Thyroid gland (tissue), 4 donors: ENCODE results near the gene MAP1LC3B. TPM values are rescaled to one million over a fixed set of nuclear protein-coding genes. Genes with fewer than 3 reads are reported as not detected.

Experiments
- DNase-seq, 2 donors: peaks; one replicate each; pipeline ENCODE4 v3.0.0-alpha.2; 2019
- H3K27ac ChIP-seq, 3 donors: fragments of 200-600 bp; sonication (generic); 1 replicate in 2 of 3; 2 replicates in 1 of 3; pipeline ENCODE4 v1.5.1; 2016 to 2019; ENCODE audit warnings: mild to moderate bottlenecking in 1 of 3, moderate library complexity in 1 of 3
- H3K27me3 ChIP-seq: fragments of 200-600 bp; sonication (generic); one replicate; pipeline ENCODE4 v1.5.1; 2019
- H3K36me3 ChIP-seq, 2 donors: fragments of 200-600 bp; sonication (generic); one replicate each; pipeline ENCODE4 v1.5.1; 2016 to 2019
- H3K4me1 ChIP-seq, 2 donors: fragments of 200-600 bp; sonication (generic); one replicate each; pipeline ENCODE4 v1.5.1; 2017 to 2019
- H3K4me3 ChIP-seq, 3 donors: fragments of 200-600 bp; sonication (generic); replicated peaks in 1 of 3; 1 replicate in 2 of 3; 2 replicates in 1 of 3; pipeline ENCODE4 v1.5.1; 2016; ENCODE audit warnings: mild to moderate bottlenecking in 1 of 3
- H3K9me3 ChIP-seq: fragments of 200-600 bp; sonication (generic); one replicate; pipeline ENCODE4 v1.5.1; 2017
- POLR2A ChIP-seq, 2 donors: fragments of 450-650 bp; IDR thresholded peaks; one replicate each; pipeline ENCODE4 v1.6.1; 2017; ENCODE audit warnings: antibody characterized with exemption in 2 of 2, mild to moderate bottlenecking in 2 of 2, moderate library complexity in 1 of 2
- WGBS, 2 donors: methylation state at CpG; one replicate each; pipeline ENCODE4 v1.1.5; 2017; 5-methylcytosine and 5-hydroxymethylcytosine counted together
- intact Hi-C: fragments of 100-400 bp; cut with DNase I; formaldehyde crosslinking; loops from one replicate; pipeline ENCODE4 v1.15.1; 2023
- total RNA-seq, 4 donors: library from RNA; depleted of rRNA; stranded (reverse); fragments of >200 nt; gene quantifications; one replicate each; pipeline ENCODE4 v1.2.3, GENCODE V29; 2016
- TF ChIP-seq, protein P1 (sequence below), 6 experiments: fragments of 200-600 bp in 3 of 6; fragments of 450-650 bp in 3 of 6; sonication (generic) in 3 of 6; IDR thresholded peaks; one replicate each; pipeline ENCODE4 v1.5.1; 2016 to 2019; ENCODE audit warnings: antibody characterized with exemption in 6 of 6, mild to moderate bottlenecking in 2 of 6, inconsistent platforms in 1 of 6, moderate library complexity in 1 of 6

Gene MAP1LC3B
- total RNA-seq, 4 donors from 2014 or later: 51.8 to 84.3 (median 67.3) TPM

DNA sequence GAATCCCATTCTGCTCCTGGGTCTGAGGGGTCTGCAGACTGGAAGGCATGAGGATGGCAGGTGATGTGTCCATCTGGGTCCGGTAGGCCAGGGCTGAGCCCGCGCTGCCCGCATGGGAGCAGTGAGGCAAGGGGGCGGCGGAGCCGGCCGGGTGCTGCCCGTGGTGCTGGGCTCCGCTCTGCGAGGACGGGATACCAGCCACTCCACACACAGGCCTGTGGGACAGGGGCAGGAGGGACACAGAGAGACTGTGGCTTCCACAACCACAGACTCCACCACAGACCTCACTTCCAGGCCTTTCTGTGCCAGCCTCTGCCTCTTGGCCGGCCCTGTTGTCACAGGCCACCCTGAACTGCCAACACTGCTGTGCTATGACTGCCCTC is 25.4 kb downstream of the MAP1LC3B start:
- H3K36me3 ChIP-seq: peaks cover 45 to 49% of the 10 kb centered on the region in 2 donors

DNA sequence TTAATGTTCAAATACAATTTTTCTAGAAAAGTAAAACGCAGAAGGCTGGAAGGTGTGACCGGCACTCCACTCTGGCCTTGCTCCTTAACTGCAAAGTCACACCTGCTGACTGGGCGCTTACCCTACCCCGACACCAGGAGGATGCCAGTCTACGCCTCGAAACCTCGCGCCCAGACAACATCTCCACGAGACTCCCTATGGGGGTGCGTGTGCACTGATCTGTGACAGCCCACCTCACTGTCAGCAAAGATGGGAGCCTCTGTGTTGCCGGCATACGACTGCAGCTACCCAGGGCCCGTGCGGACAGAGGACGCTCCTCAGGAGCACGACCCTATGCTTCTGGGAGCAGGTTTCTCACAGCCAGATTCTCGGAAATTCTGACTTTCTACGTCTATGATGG is 26.1 kb downstream of the MAP1LC3B start:
- Histone ChIP-seq H3K4me3 (no peak overlapping the region), H3K27ac (no peak overlapping the region), H3K36me3 (peaks cover 44 to 52% of the 10 kb centered on the region in 2 donors), H3K9me3 (no peaks in the 10 kb centered on the region), H3K4me1 (no peaks in the 10 kb centered on the region), H3K27me3 (no peaks in the 10 kb centered on the region)
- DNase-seq: no peak
- intact Hi-C loops: loop anchor here (10.0 kb wide), 2 partner anchors 77 to 217 kb away; partner anchors contain the start of gene ZCCHC14
- WGBS, 2 donors: 91 to 95% methylated on average over 18 of the region's 18 CpGs
- TF ChIP-seq, protein P1, sequence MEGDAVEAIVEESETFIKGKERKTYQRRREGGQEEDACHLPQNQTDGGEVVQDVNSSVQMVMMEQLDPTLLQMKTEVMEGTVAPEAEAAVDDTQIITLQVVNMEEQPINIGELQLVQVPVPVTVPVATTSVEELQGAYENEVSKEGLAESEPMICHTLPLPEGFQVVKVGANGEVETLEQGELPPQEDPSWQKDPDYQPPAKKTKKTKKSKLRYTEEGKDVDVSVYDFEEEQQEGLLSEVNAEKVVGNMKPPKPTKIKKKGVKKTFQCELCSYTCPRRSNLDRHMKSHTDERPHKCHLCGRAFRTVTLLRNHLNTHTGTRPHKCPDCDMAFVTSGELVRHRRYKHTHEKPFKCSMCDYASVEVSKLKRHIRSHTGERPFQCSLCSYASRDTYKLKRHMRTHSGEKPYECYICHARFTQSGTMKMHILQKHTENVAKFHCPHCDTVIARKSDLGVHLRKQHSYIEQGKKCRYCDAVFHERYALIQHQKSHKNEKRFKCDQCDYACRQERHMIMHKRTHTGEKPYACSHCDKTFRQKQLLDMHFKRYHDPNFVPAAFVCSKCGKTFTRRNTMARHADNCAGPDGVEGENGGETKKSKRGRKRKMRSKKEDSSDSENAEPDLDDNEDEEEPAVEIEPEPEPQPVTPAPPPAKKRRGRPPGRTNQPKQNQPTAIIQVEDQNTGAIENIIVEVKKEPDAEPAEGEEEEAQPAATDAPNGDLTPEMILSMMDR (IDR thresholded peaks at IDR 0.05): no peak
- no peak for TF ChIP-seq POLR2A (IDR thresholded peaks at IDR 0.05)

More for the DNA sequence above, 25.4 kb downstream of the MAP1LC3B start:
- H3K27me3 ChIP-seq: no peaks in the 10 kb centered on the region
- no peak for DNase-seq
- H3K27ac ChIP-seq: no peak overlapping the region
- no peak overlapping the region for H3K4me3 ChIP-seq
- intact Hi-C loops: loop anchor here (10.0 kb wide), 2 partner anchors 77 to 217 kb away; partner anchors contain the start of gene ZCCHC14
- TF ChIP-seq, protein P1 (IDR thresholded peaks at IDR 0.05): no peak
- TF ChIP-seq POLR2A (IDR thresholded peaks at IDR 0.05): no peak
- no peaks in the 10 kb centered on the region for H3K4me1 ChIP-seq
- WGBS, 2 donors: 87 to 90% methylated on average over 12 to 13 of the region's 13 CpGs
- no peaks in the 10 kb centered on the region for H3K9me3 ChIP-seq

DNA sequence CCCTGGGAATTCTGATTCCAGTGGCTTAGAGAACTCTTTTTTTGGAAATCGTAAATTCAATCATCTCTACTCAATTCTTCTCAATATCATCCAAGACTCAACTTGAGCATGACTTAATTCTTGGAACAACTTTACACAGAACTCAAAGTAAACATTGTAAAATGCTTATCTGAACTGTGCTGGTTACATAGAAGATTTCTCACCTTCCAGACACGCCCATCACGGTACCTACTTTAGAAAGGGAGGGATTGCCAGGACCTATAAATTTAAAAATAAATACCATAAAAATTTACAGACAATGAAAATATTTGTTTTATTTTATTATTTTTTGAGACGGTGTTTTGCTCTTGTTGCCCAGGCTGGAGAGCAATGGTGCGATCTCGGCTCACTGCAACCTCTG is 26.5 kb downstream of the MAP1LC3B start:
- H3K27ac ChIP-seq: no peak overlapping the region
- H3K36me3 ChIP-seq: peaks cover 47 to 56% of the 10 kb centered on the region in 2 donors
- H3K27me3 ChIP-seq: no peaks in the 10 kb centered on the region
- TF ChIP-seq, protein P1 (IDR thresholded peaks at IDR 0.05): no peak
- no peak for TF ChIP-seq POLR2A (IDR thresholded peaks at IDR 0.05)
- H3K4me1 ChIP-seq: no peaks in the 10 kb centered on the region
- intact Hi-C loops: loop anchor here (10.0 kb wide), 2 partner anchors 76 to 216 kb away; partner anchors contain the start of gene ZCCHC14
- H3K9me3 ChIP-seq: no peaks in the 10 kb centered on the region
- WGBS, 2 donors: 81 to 85% methylated on average over 6 of the region's 6 CpGs
- no peak overlapping the region for H3K4me3 ChIP-seq
- no peak for DNase-seq

DNA sequence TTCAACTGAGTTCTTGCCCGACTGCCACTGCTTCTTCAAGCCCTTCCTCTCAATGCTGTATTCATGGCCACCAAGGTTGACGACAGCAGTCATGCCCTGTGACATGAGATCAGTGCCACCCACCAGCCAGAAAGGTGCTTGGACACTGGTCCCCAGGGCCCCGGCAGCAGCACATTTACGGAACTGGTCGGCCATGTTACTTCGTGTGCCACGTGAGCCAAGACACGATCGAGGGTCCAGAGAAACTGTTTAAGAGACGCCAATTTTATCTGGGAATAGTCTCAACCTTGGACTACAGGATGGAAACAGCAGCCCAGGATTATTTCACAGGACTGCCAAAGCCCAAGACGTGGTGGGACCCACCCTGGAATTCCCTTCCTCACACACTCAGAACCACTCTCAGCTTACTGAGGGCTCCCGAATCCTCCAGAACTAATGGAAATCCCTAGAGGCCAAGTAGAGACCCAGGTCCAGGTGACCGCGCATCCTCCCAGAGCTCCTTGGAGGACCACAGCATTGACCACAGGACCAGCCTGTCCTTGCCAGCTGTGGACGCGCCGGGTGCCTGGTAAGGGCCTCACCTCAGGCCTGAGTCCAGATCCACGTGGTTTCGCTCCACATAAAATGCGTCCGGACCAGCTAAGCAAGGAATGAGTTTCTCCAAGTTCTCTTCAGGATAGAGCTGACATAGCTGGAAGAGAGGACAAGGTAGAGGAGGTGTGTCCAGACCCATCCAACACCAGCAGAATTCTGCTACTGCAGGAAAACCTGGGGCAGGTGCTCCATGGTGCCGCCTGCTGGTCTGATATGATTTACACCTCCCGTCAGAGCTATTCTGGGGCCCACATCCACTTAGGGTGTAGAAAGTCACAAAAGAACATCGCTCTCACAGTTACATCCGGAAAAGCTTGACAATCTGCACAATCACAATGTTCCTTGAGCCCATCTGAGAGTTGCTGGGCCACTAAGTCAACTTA is 28.2 kb downstream of the MAP1LC3B start:
- WGBS, 2 donors: 96% methylated on average over 22 to 25 of the region's 25 CpGs
- intact Hi-C loops: no loop called here
- H3K27ac ChIP-seq: no peak overlapping the region
- peaks cover 46 to 51% of the 10 kb centered on the region in 2 donors for H3K36me3 ChIP-seq
- no peaks in the 10 kb centered on the region for H3K9me3 ChIP-seq
- H3K27me3 ChIP-seq: no peaks in the 10 kb centered on the region
- no peaks in the 10 kb centered on the region for H3K4me1 ChIP-seq
- TF ChIP-seq, protein P1 (IDR thresholded peaks at IDR 0.05): no peak
- TF ChIP-seq POLR2A (IDR thresholded peaks at IDR 0.05): no peak
- DNase-seq: no peak
- no peak overlapping the region for H3K4me3 ChIP-seq
